Activated CD8-positive, alpha-beta memory T cell treated with anti-CD3 and anti-CD28 coated beads for 36 hours (primary cell): ENCODE measurements around the gene PCCA. TPM values are rescaled to one million over a fixed set of nuclear protein-coding genes. Genes with fewer than 3 reads are reported as not detected.
"Not testable (repeated sequence)": the region's sequence is repeated elsewhere in the genome, so short reads cannot be mapped to it uniquely, and the experiment has no call there.

Experiments
- CTCF ChIA-PET: fragments of 350-600 bp; sonication (Branson Sonifier 250); formaldehyde crosslinking; loops from one replicate; lab custom pipeline; 2021; ENCODE audit warnings: antibody characterized with exemption; lab: Charles Lee
- POLR2A ChIA-PET: fragments of 350-600 bp; sonication (Branson Sonifier 250); formaldehyde crosslinking; loops from one replicate; lab custom pipeline; 2021; ENCODE audit warnings: antibody characterized with exemption; lab: Charles Lee
- total RNA-seq, 2 experiments: library from RNA; stranded (reverse); gene quantifications; one replicate each; pipeline ENCODE4 v1.2.3, GENCODE V29; 2021

The PCCA gene
- total RNA-seq, 2 experiments from 2014 or later, result 7.7 to 9.3 TPM

DNA sequence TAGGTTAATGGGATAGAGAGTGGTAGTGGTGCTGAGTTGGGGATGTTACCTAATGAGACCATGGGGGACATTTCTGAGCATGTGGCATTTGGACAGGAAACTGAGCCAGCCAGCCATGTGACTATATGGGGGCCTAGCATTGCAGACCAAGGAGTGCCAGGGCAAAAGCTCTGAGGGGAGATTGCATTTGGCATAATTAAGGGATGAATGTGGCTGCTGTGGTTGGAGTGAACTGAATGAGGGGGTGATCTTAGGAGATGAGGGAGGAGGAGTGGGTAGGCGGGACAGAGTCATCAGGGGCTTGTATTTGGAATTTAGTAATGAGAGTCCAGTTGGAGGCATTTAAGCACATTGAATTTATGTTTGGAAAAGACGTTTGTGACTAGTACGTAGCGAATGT is 6.6 kb downstream of the PCCA start:
- CTCF ChIA-PET, result no interaction called here
- POLR2A ChIA-PET, result no interaction called here

- POLR2A ChIA-PET, result no interaction called here
- CTCF ChIA-PET, result no interaction called here
Observed at GRCh38 chr13:100096526-100096925, 7.6 kb downstream of the PCCA start.

DNA sequence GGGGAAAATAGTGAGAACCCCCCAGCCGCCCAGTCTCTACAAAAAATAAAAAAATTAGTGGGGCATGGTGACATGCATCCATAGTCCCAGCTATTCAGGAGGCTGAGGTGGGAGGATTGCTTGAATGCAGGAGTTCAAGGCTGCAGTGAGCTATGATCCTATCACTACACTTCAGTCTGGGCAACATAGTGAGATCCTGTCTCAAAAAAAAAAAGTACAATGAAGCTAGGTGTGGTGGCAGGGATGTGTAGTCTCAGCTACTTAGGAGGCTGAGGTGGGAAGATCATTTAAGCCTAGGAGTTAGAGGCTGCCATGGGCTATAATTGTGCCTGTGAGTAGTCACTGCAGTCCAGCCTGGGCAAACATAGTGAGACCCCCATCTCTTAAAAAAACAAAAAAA is 8.9 kb downstream of the PCCA start:
- ChIA-PET POLR2A (no interaction called here), CTCF (interaction anchor here (1.6 kb wide), 1 partner anchor 8 kb away, joined by 3 read pairs; no protein-coding TSS in a partner anchor)

DNA sequence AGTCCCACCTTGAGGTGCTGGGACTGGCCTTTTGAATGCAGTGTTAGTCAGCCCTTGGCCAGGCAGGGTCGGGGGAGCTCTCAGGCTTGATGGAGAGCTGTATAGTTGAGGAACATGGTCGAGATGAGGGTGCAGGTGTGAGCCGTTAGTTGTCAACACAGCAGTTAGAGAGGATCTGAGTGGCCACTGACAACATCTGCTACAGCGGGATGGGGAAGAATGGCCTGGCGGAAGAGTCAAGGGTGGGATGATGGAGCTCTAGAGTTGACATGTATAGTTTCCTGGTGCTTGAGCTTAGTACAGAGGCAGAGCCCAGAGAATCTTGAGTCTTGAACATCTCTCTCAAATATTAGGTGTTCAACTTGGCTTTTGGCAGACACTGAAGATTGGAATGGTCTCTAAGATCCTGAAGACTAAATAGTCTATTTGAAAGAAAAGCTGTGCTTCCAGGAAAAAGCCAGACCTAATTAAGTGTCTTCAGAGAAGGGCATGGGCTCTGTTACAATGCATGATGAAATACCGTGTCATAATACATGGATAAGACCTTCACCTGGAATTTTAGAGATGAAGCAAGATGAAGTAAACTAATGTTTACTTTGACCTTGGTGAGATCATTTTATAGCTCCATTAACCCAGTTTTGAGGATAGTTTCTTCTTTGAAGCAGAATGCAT is 9.7 kb downstream of the PCCA start:
- POLR2A ChIA-PET, result no interaction called here

GRCh38 chr13:100099117-100099445 is 10.2 kb downstream of the PCCA start:
- POLR2A ChIA-PET, result not testable (repeated sequence)
- CTCF ChIA-PET, result interaction anchor here (0.7 kb wide), 1 partner anchor 11 kb away, joined by 3 read pairs; no protein-coding TSS in a partner anchor

More for the DNA sequence above, 9.7 kb downstream of the PCCA start:
- CTCF ChIA-PET, result interaction anchor here (0.7 to 1.6 kb wide), 2 partner anchors 9 to 11 kb away, joined by 3 read pairs; no protein-coding TSS in a partner anchor

- CTCF ChIA-PET, result no interaction called here
- POLR2A ChIA-PET, result no interaction called here
Observed at GRCh38 chr13:100100115-100100879, 11.4 kb downstream of the PCCA start.

GRCh38 chr13:100102042-100102441 is 13.1 kb downstream of the PCCA start:
- ChIA-PET POLR2A (no interaction called here), CTCF (no interaction called here)

- POLR2A ChIA-PET, result interaction anchor here (0.6 kb wide), 1 partner anchor 17 kb away, joined by 6 read pairs; no protein-coding TSS in a partner anchor
Observed at GRCh38 chr13:100106005-100106404, 17.1 kb downstream of the PCCA start.

DNA sequence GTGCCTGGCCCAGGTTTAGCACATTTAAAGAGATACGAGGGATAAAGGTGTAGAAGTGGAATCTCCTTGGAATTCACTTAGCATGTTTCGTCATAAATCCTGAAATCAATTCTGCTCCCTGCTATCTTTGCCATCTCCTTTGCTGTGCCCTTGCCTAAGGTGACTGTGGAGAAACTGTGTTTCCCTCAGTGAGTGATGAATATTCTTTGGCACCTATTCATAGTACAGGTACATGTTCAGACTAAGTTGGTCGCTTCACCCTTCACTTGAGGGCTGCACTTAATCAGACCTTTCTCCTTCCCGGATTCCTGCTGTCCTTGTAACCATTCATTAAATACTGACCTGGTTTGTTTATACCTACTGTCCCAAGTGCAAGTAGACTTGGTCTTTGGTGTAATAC is 17.8 kb downstream of the PCCA start:
- ChIA-PET POLR2A (no interaction called here), CTCF (no interaction called here)

More at GRCh38 chr13:100106005-100106404, 17.1 kb downstream of the PCCA start:
- CTCF ChIA-PET, result no interaction called here

DNA sequence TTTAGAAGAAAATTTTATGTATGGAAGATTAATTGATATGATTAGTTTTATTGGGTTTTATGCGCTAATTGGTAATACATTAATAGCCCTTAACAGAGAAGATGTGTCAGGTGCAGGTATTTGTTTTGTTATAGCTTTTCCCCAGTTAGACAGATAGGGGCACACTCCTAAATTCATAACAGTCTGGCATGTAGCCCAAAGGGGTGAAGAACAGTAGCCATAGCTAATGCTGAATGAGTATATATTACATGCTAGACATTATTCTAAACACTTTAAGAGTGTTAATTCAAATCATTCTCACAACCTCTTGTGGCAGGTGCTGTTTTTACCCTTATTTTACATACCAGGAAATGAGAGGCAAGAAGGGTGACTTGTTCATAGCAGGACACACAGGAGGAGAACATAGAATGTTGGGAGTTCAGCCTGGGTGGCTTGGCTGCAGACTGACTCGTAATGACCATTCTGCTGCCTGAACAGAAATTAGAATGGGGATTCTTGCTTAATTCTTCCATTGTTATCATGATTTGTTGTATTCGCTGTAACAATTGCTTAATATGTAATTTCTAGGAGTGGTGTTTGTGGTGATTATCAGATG is 20.1 kb downstream of the PCCA start:
- ChIA-PET CTCF (no interaction called here), POLR2A (no interaction called here)

- CTCF ChIA-PET, result interaction anchor here (0.6 kb wide), 1 partner anchor 11 kb away, joined by 3 read pairs; no protein-coding TSS in a partner anchor
- POLR2A ChIA-PET, result no interaction called here
Observed at GRCh38 chr13:100110269-100110668, 21.4 kb downstream of the PCCA start.

- ChIA-PET CTCF (no interaction called here), POLR2A (no interaction called here)
Observed at GRCh38 chr13:100112186-100112838, 23.4 kb downstream of the PCCA start.

DNA sequence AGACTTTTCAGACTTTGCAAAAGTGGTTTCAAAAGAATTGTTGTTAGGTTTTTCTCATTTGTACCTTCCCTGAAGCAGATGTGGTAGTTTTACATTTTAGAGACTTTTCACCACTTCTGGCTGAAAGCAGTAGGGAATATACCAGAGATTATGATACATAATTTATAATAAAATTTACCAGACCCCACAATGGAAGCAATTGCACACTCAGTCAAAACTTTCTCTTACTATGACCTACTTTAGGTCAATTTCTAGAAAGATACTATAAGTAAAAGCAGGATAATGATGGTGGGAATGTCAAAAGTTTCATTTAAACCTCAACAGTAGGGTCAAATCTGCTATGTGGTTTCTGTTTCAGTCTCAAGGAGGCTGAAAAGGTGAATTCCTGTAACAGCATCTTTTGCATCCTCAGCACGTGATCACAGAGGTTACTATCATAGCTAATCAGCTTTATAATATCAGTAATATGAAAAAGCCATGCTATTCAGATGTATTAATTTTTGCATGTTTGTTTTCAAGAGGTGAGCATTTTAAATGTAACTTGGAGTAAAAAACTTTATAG is 26.9 kb downstream of the PCCA start:
- POLR2A ChIA-PET, result no interaction called here

DNA sequence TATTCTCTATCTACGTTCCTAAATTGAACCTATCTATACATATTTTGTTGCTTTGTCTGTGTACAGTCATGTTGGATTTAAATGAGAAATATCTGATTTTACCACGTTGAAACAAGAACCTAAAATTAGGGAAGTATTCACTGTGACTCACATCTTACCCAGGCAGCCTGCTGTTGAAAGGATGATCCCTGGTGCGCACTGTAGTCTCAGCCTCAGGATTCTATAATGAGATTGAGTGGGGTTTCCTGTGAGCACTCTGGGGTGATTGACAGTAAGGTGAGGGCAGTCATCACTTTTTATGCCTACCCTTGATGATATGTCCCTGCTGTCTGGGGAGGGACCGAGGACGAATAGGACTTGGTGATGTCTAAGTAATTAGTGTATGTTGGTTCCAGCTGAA is 35.4 kb downstream of the PCCA start:
- ChIA-PET POLR2A (no interaction called here), CTCF (no interaction called here)

More for the DNA sequence above, 26.9 kb downstream of the PCCA start:
- CTCF ChIA-PET, result no interaction called here

- CTCF ChIA-PET, result no interaction called here
- POLR2A ChIA-PET, result no interaction called here
Observed at GRCh38 chr13:100125946-100126345, 37.1 kb downstream of the PCCA start.

DNA sequence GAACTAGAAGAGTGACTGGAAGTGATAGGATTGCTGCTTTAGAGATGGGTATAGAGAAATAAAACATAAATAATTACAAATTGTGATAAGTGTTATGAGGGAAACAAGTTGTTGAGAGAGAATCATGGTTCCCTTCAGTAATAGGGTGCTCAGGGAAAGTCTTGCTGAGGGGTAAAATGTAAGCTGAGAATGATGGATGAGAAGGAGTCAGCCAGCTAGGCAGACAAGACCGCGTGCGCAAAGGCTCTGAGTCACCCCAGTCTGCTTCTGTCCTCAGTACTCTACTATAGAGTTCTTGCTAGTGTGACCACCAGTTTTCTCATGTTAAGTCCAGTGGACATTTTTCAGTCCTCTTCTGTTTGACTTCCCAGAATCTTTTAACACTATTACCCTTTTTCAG is 39.5 kb downstream of the PCCA start:
- ChIA-PET CTCF (interaction anchor here (1.0 kb wide), 1 partner anchor 1060 kb away, joined by 3 read pairs; no protein-coding TSS in a partner anchor), POLR2A (no interaction called here)

DNA sequence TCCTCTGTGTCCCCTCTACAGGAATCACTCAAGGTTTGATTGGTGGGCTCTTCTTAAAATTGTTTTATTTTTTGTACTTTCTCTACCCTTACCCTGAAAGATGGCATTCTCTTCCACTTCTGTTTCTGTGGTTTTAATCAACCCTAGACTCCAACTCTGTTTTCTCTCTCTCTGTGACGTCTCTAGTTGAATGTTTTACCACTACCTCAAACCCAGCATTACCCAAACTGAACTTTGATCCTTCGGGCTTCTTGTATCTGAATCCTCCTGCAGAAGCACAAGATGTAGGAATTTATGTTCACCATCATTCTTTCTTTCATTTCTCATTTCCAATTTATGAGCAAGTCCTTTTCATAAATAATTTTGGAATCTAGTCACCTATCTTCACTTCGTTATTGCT is 39.9 kb downstream of the PCCA start:
- CTCF ChIA-PET, result no interaction called here
- POLR2A ChIA-PET, result no interaction called here

GRCh38 chr13:100129605-100130004 is 40.7 kb downstream of the PCCA start:
- CTCF ChIA-PET, result no interaction called here
- POLR2A ChIA-PET, result no interaction called here

DNA sequence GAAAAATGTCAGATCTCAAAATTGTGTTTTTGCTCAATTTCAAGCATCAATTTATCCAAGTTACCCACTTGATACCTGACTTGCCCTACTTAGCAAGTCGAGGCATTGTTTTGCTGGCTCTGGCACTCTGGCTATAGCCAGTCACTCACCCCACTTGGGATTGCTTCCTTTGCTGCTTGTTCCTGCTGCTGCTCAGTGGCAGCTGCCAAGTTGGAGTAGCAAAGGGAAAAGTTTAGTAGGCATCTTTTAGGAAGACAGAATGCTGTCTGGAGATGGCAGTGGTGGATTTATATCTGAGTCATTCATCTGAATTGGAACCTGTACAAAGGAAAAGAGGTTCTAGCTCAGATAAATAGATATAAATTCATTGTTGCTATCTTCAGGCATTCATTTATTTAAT is 41.2 kb downstream of the PCCA start:
- POLR2A ChIA-PET, result no interaction called here
- CTCF ChIA-PET, result no interaction called here
